Right lobe of liver (tissue), 6 donors: ENCODE data around the gene AAGAB. TPM values are rescaled to one million over a fixed set of nuclear protein-coding genes. Genes with fewer than 3 reads are reported as not detected.

ENCODE experiments used
- ATAC-seq, 4 donors: fragments of 200-7000 bp; cut with Tn5 transposase; one replicate each; pipeline ENCODE4 v1.9.1; 2020; ENCODE audit warnings: mild to moderate bottlenecking in 4 of 4, moderate library complexity in 4 of 4
- DNase-seq, 3 donors: peaks; one replicate each; pipeline ENCODE4 v3.0.0-alpha.2; 2020
- H3K27ac ChIP-seq, 3 donors: fragments of 200-600 bp; one replicate each; pipeline ENCODE4 v1.8.0; 2022
- H3K27me3 ChIP-seq, 2 donors: fragments of 200-600 bp; one replicate each; pipeline ENCODE4 v1.8.0; 2022
- H3K36me3 ChIP-seq, 4 donors: fragments of 200-600 bp; sonication (generic) in 1 of 4; one replicate each; pipeline versions ENCODE4 v1.5.1 to v1.8.0; 2017 to 2022; ENCODE audit warnings: control low read depth in 1 of 4
- H3K4me1 ChIP-seq, 4 donors: fragments of 200-600 bp; sonication (generic) in 1 of 4; one replicate each; pipeline versions ENCODE4 v1.5.1 to v1.8.0; 2017 to 2022; ENCODE audit warnings: control low read depth in 1 of 4
- H3K4me3 ChIP-seq, 3 donors: fragments of 200-600 bp; one replicate each; pipeline ENCODE4 v1.8.0; 2022
- H3K9me3 ChIP-seq, 4 donors: fragments of 200-600 bp; sonication (generic) in 1 of 4; one replicate each; pipeline versions ENCODE4 v1.5.1 to v1.8.0; 2017 to 2022; ENCODE audit warnings: control low read depth in 1 of 4
- CTCF ChIP-seq, 4 donors: fragments of 200-600 bp in 3 of 4; fragments of 450-650 bp in 1 of 4; IDR thresholded peaks; one replicate each; pipeline versions ENCODE4 v1.5.1 to v1.8.0; 2016 to 2022; ENCODE audit warnings: antibody characterized with exemption in 4 of 4, mild to moderate bottlenecking in 2 of 4
- POLR2A ChIP-seq: fragments of 450-650 bp; IDR thresholded peaks from one replicate; pipeline ENCODE4 v1.6.1; 2017; ENCODE audit warnings: antibody characterized with exemption, mild to moderate bottlenecking
- WGBS: methylation state at CpG from one replicate; pipeline ENCODE4 v1.1.6; 2018; ENCODE audit warnings: low coverage, low lambda C conversion rate; ENCODE audit not compliant: insufficient coverage; ENCODE audit errors: missing lambda C conversion rate; 5-methylcytosine and 5-hydroxymethylcytosine counted together
- intact Hi-C, 2 donors: fragments of 100-400 bp; cut with DNase I; formaldehyde crosslinking; loops; one replicate each; pipeline versions ENCODE4 v1.11.2 to v1.14.1; 2022
- total RNA-seq, 6 experiments: library from RNA; depleted of rRNA in 2 of 6; stranded (reverse); fragments of >200 nt in 2 of 6; fragmentation: NEBNext Ultra II Directional in 3 of 6; extraction: Animal tissue kit (Norgen Biotek cat#: 25700) in 3 of 6; gene quantifications; one replicate each; pipeline versions ENCODE4 v1.1.0 to v1.2.4, GENCODE V29; 2016 to 2023
- donor health status: DM: no; HTN: yes; CAD: no.
- donor health status: DM: no; HTN: no; CAD: no.
- donor health status: DM: no; HTN: no; CAD: no.
- donor health status: DM: no; HTN: yes; CAD: no.
- donor health status: DM: no; HTN: yes; CAD: no.

The AAGAB gene
- total RNA-seq, 6 experiments from 2014 or later: 11.0 to 15.6 (median 13.6) TPM

GRCh38 chr15:67163180-67163579 is 91.3 kb downstream of the AAGAB start:
- Histone ChIP-seq H3K36me3 (peaks cover 0 to 7% (median 2%) of the 10 kb centered on the region in 4 donors), H3K4me1 (peaks cover 0 to 10% (median 3%) of the 10 kb centered on the region in 4 donors), H3K27ac (no peak overlapping the region), H3K27me3 (no peaks in the 10 kb centered on the region), H3K4me3 (no peak overlapping the region), H3K9me3 (no peaks in the 10 kb centered on the region)
- ATAC-seq (no peak), DNase-seq (no peak)
- 100% methylated on average over 5 of the region's 6 CpGs for WGBS
- intact Hi-C loops: loop anchor here in 1 of 2 donors (10.0 kb wide), 2 partner anchors 98 to 208 kb away; partner anchors contain the start of gene SMAD3
- TF ChIP-seq POLR2A (no peak), CTCF (IDR thresholded peaks at IDR 0.05) (no peak)

- no peak for TF ChIP-seq CTCF (IDR thresholded peaks at IDR 0.05)
- TF ChIP-seq POLR2A: no peak
- WGBS: 89% methylated on average over 3 of the region's 4 CpGs
- ATAC-seq (no peak), DNase-seq (no peak)
- H3K4me3 ChIP-seq: no peak overlapping the region
- H3K27me3 ChIP-seq: no peaks in the 10 kb centered on the region
- H3K9me3 ChIP-seq: no peaks in the 10 kb centered on the region
- H3K36me3 ChIP-seq: peaks cover 0 to 7% (median 2%) of the 10 kb centered on the region in 4 donors
- no peaks in the 10 kb centered on the region for H3K4me1 ChIP-seq
- H3K27ac ChIP-seq: no peak overlapping the region
- intact Hi-C loops: loop anchor here in 1 of 2 donors (10.0 kb wide), 2 partner anchors 97 to 207 kb away; partner anchors contain the start of gene SMAD3
Measured at GRCh38 chr15:67161881-67162280, 92.6 kb downstream of the AAGAB start.

GRCh38 chr15:67161412-67161811 is 93.0 kb downstream of the AAGAB start:
- TF ChIP-seq POLR2A: no peak
- no peak for TF ChIP-seq CTCF (IDR thresholded peaks at IDR 0.05)
- peaks cover 0 to 7% (median 0%) of the 10 kb centered on the region in 4 donors for H3K36me3 ChIP-seq
- ATAC-seq: no peak
- H3K27ac ChIP-seq: no peak overlapping the region
- 83% methylated on average over 4 of the region's 5 CpGs for WGBS
- H3K4me1 ChIP-seq: no peaks in the 10 kb centered on the region
- intact Hi-C loops: loop anchor here in 1 of 2 donors (10.0 kb wide), 2 partner anchors 97 to 207 kb away; partner anchors contain the start of gene SMAD3
- no peaks in the 10 kb centered on the region for H3K27me3 ChIP-seq
- no peak for DNase-seq
- H3K9me3 ChIP-seq: no peaks in the 10 kb centered on the region
- H3K4me3 ChIP-seq: no peak overlapping the region

- DNase-seq: no peak
- no peaks in the 10 kb centered on the region for H3K9me3 ChIP-seq
- H3K27ac ChIP-seq: no peak overlapping the region
- H3K4me1 ChIP-seq: no peaks in the 10 kb centered on the region
- intact Hi-C loops: no loop called here
- H3K36me3 ChIP-seq: no peaks in the 10 kb centered on the region
- 54% methylated on average over 7 of the region's 7 CpGs for WGBS
- no peak overlapping the region for H3K4me3 ChIP-seq
- ATAC-seq: peak; percentile 25 to 36 (median 32)
- TF ChIP-seq CTCF (IDR thresholded peaks at IDR 0.05): no peak
- TF ChIP-seq POLR2A: no peak
- H3K27me3 ChIP-seq: no peaks in the 10 kb centered on the region
Measured at GRCh38 chr15:67158367-67158766, 96.1 kb downstream of the AAGAB start.
